SH-SY5Y (cell line): Measurements from ENCODE around the gene ABR.

ENCODE experiments used
- GATA2 ChIP-seq: IDR thresholded peaks from 2 replicates; pipeline ENCODE4 v1.6.1; 2011; ENCODE audit warnings: mild to moderate bottlenecking, low read depth, low read length
- GATA3 ChIP-seq: IDR thresholded peaks from 2 replicates; pipeline ENCODE4 v1.6.1; 2011; ENCODE audit warnings: low read depth, mild to moderate bottlenecking, low read length, moderate library complexity

The ABR gene

DNA sequence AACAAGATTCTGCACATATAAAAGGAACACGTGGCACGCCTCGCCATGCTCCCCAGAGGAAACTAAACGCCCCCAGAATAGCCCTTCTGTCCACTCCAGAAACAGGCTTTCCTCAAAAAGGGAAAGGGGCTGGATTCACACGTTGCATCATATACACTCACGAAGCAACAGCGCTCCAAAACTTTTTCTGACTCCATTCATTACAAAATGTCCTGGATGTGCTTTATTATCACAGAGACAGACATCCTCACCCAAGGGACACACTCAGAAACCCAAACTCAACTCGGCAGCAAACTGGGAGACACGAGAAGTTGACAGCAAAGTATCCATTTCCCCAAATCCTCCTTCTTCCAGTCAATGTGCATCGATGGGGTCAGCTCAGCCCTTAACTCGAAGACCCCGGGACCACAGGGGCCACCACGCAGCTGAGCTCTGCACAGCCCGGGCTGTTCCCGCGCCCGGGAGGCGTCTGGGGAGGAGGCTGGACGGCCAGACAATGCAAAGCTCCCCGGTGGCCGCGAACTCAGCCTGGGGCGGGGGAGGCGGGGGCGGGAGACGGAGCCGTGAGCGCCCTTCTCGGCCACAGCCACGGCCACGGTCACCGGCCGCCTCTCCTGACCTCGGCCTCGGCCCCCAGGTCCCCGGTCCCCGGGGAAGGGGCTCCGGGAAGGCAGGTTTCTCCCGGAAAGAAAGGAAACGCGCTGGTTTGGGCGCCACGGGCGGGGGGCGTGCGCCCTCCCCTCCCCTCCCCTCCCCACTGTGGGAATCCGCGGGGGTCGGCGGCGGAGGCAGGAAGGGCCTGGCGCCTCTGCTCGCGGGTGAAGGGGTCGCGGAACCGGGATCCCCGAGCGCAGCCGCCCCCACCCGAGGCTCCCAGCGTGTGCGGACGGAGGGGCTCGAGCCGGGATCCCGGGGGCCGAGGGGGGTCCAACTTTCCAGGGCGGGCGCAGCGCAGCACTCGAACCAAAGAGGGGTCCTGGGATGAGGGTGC is 201.4 kb downstream of the ABR start:
- no peak for TF ChIP-seq GATA2

GRCh38 chr17:977166-977565 is 202.6 kb downstream of the ABR start:
- TF ChIP-seq GATA3 (no peak), GATA2 (no peak)

GRCh38 chr17:976312-976711 is 203.5 kb downstream of the ABR start:
- no peak for TF ChIP-seq GATA2
- no peak for TF ChIP-seq GATA3

- TF ChIP-seq GATA2 (no peak), GATA3 (no peak)
These were observed 204.3 kb downstream of the ABR start for GRCh38 chr17:975371-975915.

GRCh38 chr17:973053-973452 is 206.7 kb downstream of the ABR start:
- TF ChIP-seq GATA3 (no peak), GATA2 (no peak)

- TF ChIP-seq GATA3 (no peak), GATA2 (no peak)
These were observed 209.4 kb downstream of the ABR start for GRCh38 chr17:970364-970763.

GRCh38 chr17:969811-970355 is 209.9 kb downstream of the ABR start:
- TF ChIP-seq GATA2: no peak
- no peak for TF ChIP-seq GATA3

DNA sequence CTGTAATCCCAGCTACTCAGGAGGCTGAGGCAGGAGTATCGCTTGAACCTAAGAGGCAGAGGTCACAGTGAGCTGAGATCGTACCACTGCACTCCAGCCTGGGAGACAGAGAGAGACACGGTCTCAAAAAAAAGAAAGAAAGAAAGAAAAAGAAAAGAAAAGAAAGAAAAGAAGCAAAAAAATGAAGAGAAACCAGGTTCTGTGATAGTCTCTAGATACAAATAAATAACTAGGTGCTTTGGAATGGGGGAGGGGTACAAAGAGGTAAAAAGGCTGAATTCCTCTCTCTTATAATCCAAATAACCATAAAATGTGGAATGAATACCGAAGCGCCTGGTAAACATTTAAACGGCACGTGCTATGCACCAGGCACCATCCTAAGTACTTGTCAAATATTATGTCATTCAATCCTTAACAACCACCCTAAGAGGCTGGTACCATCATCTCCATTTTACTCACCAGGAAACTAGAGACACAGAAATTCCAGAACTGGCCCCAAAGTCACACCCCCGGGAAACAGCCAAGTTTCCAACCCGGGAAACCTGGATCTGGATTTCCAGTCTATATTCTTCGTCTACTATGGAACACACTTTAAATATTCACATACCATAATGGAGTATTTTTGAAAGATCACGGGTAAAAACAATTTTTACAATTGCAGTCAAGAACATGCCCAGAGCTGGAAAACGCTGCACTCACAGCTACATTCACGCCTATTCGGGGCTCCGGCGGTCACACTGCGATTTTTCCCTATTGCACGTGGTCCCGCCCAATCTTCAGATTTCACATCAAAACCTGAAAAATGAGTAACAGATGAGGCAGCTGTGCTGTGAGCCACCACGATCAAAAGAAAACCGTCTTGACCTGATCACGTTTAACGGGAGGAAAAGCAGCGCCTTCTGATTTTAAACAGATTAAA is 210.7 kb downstream of the ABR start:
- TF ChIP-seq GATA3: no peak
- no peak for TF ChIP-seq GATA2

DNA sequence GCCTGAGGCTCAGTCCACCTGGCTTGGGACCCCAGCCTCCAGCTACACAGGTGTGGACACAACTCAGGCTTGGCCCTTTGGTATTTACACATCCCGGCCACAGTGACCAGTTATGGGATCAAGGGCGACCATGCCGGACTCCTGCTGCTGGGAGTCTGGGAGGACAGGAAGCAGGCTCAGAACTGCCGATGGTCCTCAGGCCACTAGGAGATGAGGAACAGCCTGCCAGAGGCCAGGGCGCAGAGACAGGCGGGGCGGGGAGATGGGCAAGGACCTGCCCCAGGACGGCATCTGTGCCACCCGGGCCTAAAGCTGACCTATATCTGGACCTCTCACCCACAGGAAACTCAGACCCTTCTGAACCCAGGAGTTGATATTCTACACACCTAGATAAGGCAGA is 212.7 kb downstream of the ABR start:
- TF ChIP-seq GATA2: no peak
- no peak for TF ChIP-seq GATA3

DNA sequence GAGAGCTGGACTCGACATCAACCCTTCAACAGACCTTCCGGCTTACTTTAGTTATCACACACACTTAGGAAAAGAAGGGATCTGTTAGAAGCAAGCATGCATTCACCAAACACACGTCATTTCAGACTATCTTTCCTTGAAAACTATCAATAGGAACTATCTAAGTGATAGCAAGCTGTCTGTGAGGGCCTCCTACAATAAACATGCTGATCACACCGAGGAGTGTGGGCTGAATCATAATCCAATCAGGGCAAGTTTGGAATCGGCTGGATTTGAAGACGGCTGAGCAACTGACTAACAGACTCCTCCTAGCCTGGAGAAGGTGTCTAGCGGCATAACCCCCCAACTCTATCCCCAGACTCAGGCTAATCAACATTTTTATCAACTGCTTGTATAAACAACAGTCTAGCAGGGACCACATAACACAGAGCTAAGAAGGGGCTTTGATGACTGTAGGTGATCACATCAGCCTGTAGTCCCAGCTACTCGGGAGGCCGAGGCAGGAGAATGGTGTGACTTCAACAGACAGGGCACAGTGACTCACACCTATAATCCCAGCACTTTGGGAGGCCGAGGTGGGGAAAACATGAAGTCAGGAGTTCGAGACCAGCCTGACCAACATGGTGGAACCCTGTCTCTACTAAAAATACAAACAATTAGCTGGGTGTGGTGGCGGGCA is 214.3 kb downstream of the ABR start:
- TF ChIP-seq GATA2 (no peak), GATA3 (no peak)

DNA sequence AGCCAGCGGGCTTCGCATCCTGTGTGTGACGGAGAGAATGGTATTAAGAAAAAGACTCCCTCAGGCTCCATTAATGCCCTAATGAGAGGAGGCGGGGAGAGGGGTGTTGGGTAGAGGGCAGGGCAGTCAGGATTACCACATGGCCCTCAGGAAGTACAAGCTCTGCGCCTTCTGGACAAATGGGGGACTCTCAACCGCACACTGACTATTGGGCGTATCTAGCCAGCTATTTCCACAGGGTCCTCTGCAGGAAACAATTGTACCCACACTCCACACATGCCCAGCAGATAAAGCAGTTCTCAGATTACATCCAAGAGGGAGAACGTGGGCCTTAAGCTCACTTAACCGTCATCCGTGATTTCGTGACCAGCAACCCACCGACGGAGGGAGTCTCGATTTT is 214.9 kb downstream of the ABR start:
- TF ChIP-seq GATA3: no peak
- no peak for TF ChIP-seq GATA2

GRCh38 chr17:962670-963069 is 217.1 kb downstream of the ABR start:
- TF ChIP-seq GATA3 (no peak), GATA2 (no peak)

- TF ChIP-seq GATA3: no peak
- TF ChIP-seq GATA2: no peak
These were observed 217.6 kb downstream of the ABR start for GRCh38 chr17:962166-962565.
